Measurements from ENCODE around the gene ELANE. TPM values are rescaled to one million over a fixed set of nuclear protein-coding genes. Genes with fewer than 3 reads are reported as not detected.
"Not testable (repeated sequence)": the region's sequence is repeated elsewhere in the genome, so short reads cannot be mapped to it uniquely, and the experiment has no call there.

The ELANE gene
- total RNA-seq, 2 donors from 2014 or later, result 1.4 TPM; not detected in 1

DNA sequence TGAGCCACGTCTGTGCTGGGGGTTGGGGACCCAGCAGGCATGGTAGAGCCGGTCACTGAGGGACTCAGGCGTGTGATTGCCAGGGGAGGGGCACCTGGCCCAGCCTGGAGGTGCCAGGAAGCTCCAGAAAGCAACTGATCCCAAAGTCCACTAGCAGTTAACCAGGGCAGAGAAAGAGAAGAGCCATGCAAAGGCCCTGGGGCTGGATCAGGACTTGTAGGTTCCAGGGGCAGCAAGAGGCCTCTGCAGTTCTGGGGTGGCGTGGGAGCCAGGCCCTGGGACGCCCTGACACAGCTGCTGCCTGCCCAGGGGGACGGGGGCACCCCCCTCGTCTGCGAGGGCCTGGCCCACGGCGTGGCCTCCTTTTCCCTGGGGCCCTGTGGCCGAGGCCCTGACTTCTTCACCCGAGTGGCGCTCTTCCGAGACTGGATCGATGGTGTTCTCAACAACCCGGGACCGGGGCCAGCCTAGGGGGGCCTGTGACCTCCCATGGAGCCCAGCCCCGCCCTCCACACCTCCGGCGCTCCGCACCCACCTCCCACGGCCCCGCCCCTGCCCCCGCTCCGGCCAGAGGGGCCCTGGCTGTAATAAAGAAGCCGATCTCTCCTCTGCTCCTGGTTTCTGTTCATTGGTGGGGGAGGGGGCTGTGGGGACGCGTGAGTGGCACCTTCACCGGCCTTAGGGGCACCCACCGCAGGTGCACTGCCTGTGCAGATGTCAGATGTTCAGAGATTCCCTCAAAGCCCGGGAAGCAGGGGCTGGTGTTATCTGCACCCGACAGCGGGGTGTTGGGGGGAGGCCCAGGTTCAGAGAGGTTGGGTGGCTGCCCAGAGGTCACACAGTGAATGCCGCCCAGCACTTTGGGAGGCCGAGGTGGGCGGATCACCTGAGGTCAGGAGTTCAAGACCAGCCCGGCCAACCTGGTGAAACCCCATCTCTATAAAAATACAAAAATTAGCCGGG, 20.4 kb upstream of the ELANE start:
- TF ChIP-seq POLR2A (IDR thresholded peaks at IDR 0.05), result no peak
- no peak for TF ChIP-seq POLR2AphosphoS5 (IDR thresholded peaks at IDR 0.05)
- TF ChIP-seq, protein P1, sequence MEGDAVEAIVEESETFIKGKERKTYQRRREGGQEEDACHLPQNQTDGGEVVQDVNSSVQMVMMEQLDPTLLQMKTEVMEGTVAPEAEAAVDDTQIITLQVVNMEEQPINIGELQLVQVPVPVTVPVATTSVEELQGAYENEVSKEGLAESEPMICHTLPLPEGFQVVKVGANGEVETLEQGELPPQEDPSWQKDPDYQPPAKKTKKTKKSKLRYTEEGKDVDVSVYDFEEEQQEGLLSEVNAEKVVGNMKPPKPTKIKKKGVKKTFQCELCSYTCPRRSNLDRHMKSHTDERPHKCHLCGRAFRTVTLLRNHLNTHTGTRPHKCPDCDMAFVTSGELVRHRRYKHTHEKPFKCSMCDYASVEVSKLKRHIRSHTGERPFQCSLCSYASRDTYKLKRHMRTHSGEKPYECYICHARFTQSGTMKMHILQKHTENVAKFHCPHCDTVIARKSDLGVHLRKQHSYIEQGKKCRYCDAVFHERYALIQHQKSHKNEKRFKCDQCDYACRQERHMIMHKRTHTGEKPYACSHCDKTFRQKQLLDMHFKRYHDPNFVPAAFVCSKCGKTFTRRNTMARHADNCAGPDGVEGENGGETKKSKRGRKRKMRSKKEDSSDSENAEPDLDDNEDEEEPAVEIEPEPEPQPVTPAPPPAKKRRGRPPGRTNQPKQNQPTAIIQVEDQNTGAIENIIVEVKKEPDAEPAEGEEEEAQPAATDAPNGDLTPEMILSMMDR (IDR thresholded peaks at IDR 0.05), result no peak
- Histone ChIP-seq H3K4me3 (no peak overlapping the region), H3K27me3 (replicated peaks; ENCODE audit: insufficient read depth) (peaks cover 3% of the 10 kb centered on the region), H3K4me1 (replicated peaks) (no peaks in the 10 kb centered on the region), H3K36me3 (no peaks in the 10 kb centered on the region), H3K27ac (no peak overlapping the region), H3K9me3 (no peaks in the 10 kb centered on the region)
- intact Hi-C loops (cut with DNase I), result no loop called here
- DNase-seq (ENCODE audit: low spot score), result no peak
- 48% methylated on average over 33 of the region's 38 CpGs for whole genome bisulfite sequencing

DNA sequence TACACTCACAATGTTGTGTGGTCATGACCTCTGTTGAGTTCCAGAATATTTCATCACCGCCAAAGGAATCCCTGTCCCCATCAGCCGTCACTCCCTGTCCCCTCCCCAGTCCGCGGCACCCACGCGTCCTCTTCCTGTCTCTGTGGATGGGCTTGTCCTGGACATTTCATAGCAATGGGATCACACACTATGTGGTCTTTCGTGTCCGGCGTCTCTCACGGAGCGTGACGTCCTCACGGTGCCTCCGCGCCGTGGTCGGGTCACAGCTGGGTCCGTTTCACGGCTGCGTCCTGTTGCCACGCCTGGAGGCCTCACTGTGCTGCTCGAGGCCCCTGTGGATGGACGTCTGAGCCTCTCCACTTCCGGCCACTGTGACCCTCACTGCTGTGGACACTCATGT, 17.9 kb upstream of the ELANE start:
- TF ChIP-seq POLR2A (IDR thresholded peaks at IDR 0.05), result no peak
- TF ChIP-seq, protein P1 (IDR thresholded peaks at IDR 0.05), result no peak
- no peak for TF ChIP-seq POLR2AphosphoS5 (IDR thresholded peaks at IDR 0.05)
- 70% methylated on average over 24 of the region's 24 CpGs for WGBS
- no peak overlapping the region for H3K4me3 ChIP-seq
- H3K4me1 ChIP-seq (replicated peaks), result no peaks in the 10 kb centered on the region
- no peaks in the 10 kb centered on the region for H3K36me3 ChIP-seq
- peaks cover 3% of the 10 kb centered on the region for H3K27me3 ChIP-seq (replicated peaks; ENCODE audit: insufficient read depth)
- no peak for DNase-seq (ENCODE audit: low spot score)
- H3K27ac ChIP-seq, result no peak overlapping the region
- intact Hi-C loops (cut with DNase I), result no loop called here
- H3K9me3 ChIP-seq, result no peaks in the 10 kb centered on the region

DNA sequence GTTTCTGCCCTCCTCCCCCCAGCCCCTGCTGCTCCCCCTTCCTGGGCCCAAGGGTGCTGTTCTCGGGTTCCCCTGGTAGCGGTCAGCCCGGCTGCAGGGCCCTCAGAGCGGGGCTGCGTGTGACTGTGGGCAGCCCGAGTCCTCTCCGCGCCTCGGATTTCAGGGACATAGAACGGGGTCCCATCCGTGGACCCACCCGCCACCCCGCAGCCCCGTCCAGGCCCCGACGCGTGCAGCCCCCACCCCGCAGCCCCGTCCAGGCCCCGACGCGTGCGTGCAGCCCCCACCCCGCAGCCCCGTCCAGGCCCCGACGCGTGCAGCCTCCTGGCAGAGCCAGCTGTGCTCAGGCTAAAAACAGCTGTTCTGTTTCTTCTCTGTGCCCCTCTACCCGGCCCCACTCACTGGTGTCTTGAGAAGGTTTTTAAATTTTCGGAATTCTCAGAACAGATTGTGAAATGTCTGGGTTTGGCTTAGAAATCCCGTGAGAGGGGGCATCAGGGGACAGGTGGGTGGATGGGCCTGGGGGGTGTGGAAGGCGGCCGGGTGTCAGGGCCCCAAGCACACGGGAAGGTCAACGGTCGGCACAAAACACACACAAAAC, 16.8 kb upstream of the ELANE start:
- Histone ChIP-seq H3K9me3 (no peaks in the 10 kb centered on the region), H3K27ac (no peak overlapping the region), H3K27me3 (replicated peaks; ENCODE audit: insufficient read depth) (peaks cover 3% of the 10 kb centered on the region), H3K4me1 (replicated peaks) (no peaks in the 10 kb centered on the region), H3K36me3 (no peaks in the 10 kb centered on the region), H3K4me3 (no peak overlapping the region)
- intact Hi-C loops (cut with DNase I), result no loop called here
- TF ChIP-seq, protein P1 (IDR thresholded peaks at IDR 0.05), result no peak
- TF ChIP-seq POLR2AphosphoS5 (IDR thresholded peaks at IDR 0.05) (no peak), POLR2A (IDR thresholded peaks at IDR 0.05) (no peak)
- WGBS, result 60% methylated on average over 36 of the region's 36 CpGs
- DNase-seq (ENCODE audit: low spot score), result no peak

DNA sequence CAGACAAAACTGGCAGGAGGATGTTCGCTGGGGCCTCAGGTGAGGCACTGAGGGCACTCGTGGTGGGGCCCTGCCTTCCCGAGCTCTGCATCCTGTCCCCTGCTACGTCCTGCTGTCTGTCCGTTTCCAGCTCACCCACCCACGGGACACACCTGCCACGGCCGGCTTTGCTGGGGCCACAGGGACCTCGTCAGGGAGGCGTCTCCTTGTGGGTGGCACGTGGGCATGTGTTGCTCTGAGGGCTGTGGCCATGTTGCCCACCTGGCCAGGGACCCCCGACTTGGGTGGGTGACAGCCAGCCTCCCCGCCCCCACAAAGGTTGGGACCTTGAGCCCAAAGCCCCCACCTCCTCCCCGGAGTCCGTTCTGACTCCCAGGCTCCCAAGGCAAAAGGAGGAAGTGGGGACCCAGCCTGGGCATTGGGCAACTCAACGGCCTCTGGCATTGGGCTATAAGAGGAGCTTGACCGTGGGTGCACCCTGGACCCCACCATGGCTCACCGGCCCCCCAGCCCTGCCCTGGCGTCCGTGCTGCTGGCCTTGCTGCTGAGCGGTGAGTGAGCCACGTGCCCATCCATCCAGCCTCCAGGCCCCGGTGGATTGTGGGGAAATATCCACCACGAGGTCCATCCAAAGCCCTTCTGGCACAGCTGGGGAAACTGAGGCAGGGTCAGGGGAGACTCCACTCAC, 11.4 kb upstream of the ELANE start, which contains the start of gene PRTN3:
PRTN3 (plus strand) TSS at position 481 of the 688 bp plus-strand sequence; CDS start at position 491, 10 bp downstream.
- no peak within 1 kb of the TSS for H3K4me3 ChIP-seq
- peaks cover 10% of the 10 kb centered on the region for H3K27me3 ChIP-seq (replicated peaks; ENCODE audit: insufficient read depth)
- H3K9me3 ChIP-seq, result no peaks in the 10 kb centered on the region
- no peak within 1 kb of the TSS for H3K27ac ChIP-seq
- DNase-seq (ENCODE audit: low spot score), result no peak
- no peaks in the 10 kb centered on the region for H3K36me3 ChIP-seq
- 76% methylated on average over 24 of the region's 24 CpGs for WGBS
- H3K4me1 ChIP-seq (replicated peaks), result no peaks in the 10 kb centered on the region
- TF ChIP-seq, protein P1 (IDR thresholded peaks at IDR 0.05), result no peak
- TF ChIP-seq POLR2AphosphoS5 (IDR thresholded peaks at IDR 0.05) (no peak), POLR2A (IDR thresholded peaks at IDR 0.05) (no peak)
- intact Hi-C loops (cut with DNase I), result no loop called here

DNA sequence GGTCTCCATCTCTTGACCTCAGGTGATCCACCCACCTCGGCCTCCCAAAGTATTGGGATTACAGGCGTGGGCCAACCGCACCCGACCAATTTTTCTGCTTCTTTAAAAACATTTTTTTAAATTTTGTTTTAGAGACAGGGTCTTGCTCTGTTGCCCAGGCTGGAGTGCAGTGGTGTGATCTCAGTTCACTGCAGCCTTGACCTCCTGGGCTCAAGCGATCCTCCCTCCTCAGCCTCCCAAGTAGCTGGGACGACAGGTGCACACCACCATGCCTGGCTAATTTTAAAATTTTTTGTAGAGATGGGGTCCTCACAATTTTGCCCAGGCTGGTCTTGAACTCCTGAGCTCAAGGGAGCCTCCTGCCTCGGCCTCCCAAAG, 9.3 kb upstream of the ELANE start:
- intact Hi-C loops (cut with DNase I), result not testable (repeated sequence)

More for the DNA sequence above, 9.3 kb upstream of the ELANE start:
- H3K4me3 ChIP-seq; H3K9me3 ChIP-seq; H3K36me3 ChIP-seq; H3K27ac ChIP-seq; H3K4me1 ChIP-seq (replicated peaks); DNase-seq (ENCODE audit: low spot score); H3K27me3 ChIP-seq (replicated peaks; ENCODE audit: insufficient read depth): not testable (repeated sequence)
- WGBS, result 84% methylated on average over 7 of the region's 7 CpGs

Data from prostate gland (tissue), 2 donors.